HAP-1 (cell line): ENCODE data around the gene THADA.

Experiments
- DNase-seq, 2 experiments: peaks; one replicate each; pipeline ENCODE4 v3.0.0-alpha.2; 2016 to 2020; ENCODE audit warnings: low spot score in 2 of 2
- H3K27me3 ChIP-seq: fragments of 250-450 bp; sonication (Bioruptor Pico); 2 replicates; pipeline ENCODE4 v1.5.1; 2020; ENCODE audit warnings: low read depth, mild to moderate bottlenecking, moderate library complexity
- H3K36me3 ChIP-seq: fragments of 250-450 bp; sonication (Bioruptor Pico); replicated peaks from 2 replicates; pipeline ENCODE4 v1.5.1; 2020; ENCODE audit warnings: mild to moderate bottlenecking
- H3K4me1 ChIP-seq: fragments of 250-450 bp; sonication (Bioruptor Pico); 2 replicates; pipeline ENCODE4 v1.5.1; 2020; ENCODE audit warnings: mild to moderate bottlenecking
- H3K4me3 ChIP-seq: fragments of 250-450 bp; sonication (Bioruptor Pico); 2 replicates; pipeline ENCODE4 v1.5.1; 2020; ENCODE audit warnings: mild to moderate bottlenecking, moderate library complexity
- H3K9me3 ChIP-seq: fragments of 250-450 bp; sonication (Bioruptor Pico); 2 replicates; pipeline ENCODE4 v1.5.1; 2020; ENCODE audit warnings: mild to moderate bottlenecking, moderate library complexity
- in situ Hi-C: fragments of 300-500 bp; cut with MboI; formaldehyde crosslinking; loops from 3 replicates; pipeline ENCODE4 v1.14.3; 2020; ENCODE audit warnings: low sequenced_read_pairs, inconsistent platforms, mixed read lengths

The THADA gene

GRCh38 chr2:43327119-43327518, 268.7 kb downstream of the THADA start:
- no peak for DNase-seq
- Histone ChIP-seq H3K36me3 (no peaks in the 10 kb centered on the region), H3K4me3 (no peak overlapping the region), H3K9me3 (no peaks in the 10 kb centered on the region), H3K27me3 (no peaks in the 10 kb centered on the region), H3K4me1 (no peaks in the 10 kb centered on the region)
- in situ Hi-C loops: no loop called here

- DNase-seq: no peak
- no peaks in the 10 kb centered on the region for H3K36me3 ChIP-seq
- no peaks in the 10 kb centered on the region for H3K27me3 ChIP-seq
- H3K9me3 ChIP-seq: no peaks in the 10 kb centered on the region
- in situ Hi-C loops: no loop called here
- no peak overlapping the region for H3K4me3 ChIP-seq
- H3K4me1 ChIP-seq: no peaks in the 10 kb centered on the region
Measured at GRCh38 chr2:43326101-43326825, 269.6 kb downstream of the THADA start.

GRCh38 chr2:43325107-43325811, 270.6 kb downstream of the THADA start:
- Histone ChIP-seq H3K4me3 (no peak overlapping the region), H3K27me3 (no peaks in the 10 kb centered on the region), H3K4me1 (no peaks in the 10 kb centered on the region), H3K9me3 (no peaks in the 10 kb centered on the region), H3K36me3 (no peaks in the 10 kb centered on the region)
- DNase-seq: no peak
- in situ Hi-C loops: no loop called here

GRCh38 chr2:43324259-43325106, 271.4 kb downstream of the THADA start:
- no peaks in the 10 kb centered on the region for H3K9me3 ChIP-seq
- H3K36me3 ChIP-seq: no peaks in the 10 kb centered on the region
- DNase-seq: no peak
- no peaks in the 10 kb centered on the region for H3K4me1 ChIP-seq
- no peaks in the 10 kb centered on the region for H3K27me3 ChIP-seq
- in situ Hi-C loops: no loop called here
- no peak overlapping the region for H3K4me3 ChIP-seq

GRCh38 chr2:43323857-43324256, 272.0 kb downstream of the THADA start:
- Histone ChIP-seq H3K4me1 (no peaks in the 10 kb centered on the region), H3K27me3 (no peaks in the 10 kb centered on the region), H3K36me3 (no peaks in the 10 kb centered on the region), H3K9me3 (no peaks in the 10 kb centered on the region), H3K4me3 (no peak overlapping the region)
- in situ Hi-C loops: no loop called here
- DNase-seq: no peak

- H3K9me3 ChIP-seq: no peaks in the 10 kb centered on the region
- H3K4me3 ChIP-seq: no peak overlapping the region
- in situ Hi-C loops: no loop called here
- H3K27me3 ChIP-seq: no peaks in the 10 kb centered on the region
- no peaks in the 10 kb centered on the region for H3K4me1 ChIP-seq
- H3K36me3 ChIP-seq: no peaks in the 10 kb centered on the region
- no peak for DNase-seq
Measured at GRCh38 chr2:43321446-43321845, 274.4 kb downstream of the THADA start.

- DNase-seq: no peak
Measured at GRCh38 chr2:43319541-43319940, 276.3 kb downstream of the THADA start.

GRCh38 chr2:43318791-43319190, 277.0 kb downstream of the THADA start:
- Histone ChIP-seq H3K4me3 (no peak overlapping the region), H3K4me1 (no peaks in the 10 kb centered on the region), H3K27me3 (no peaks in the 10 kb centered on the region), H3K9me3 (no peaks in the 10 kb centered on the region), H3K36me3 (no peaks in the 10 kb centered on the region)
- DNase-seq: peak in 1 of 2 experiments; percentile 23
- in situ Hi-C loops: loop anchor here (10.0 kb wide), 1 partner anchor 194 kb away; no protein-coding TSS in a partner anchor

More at GRCh38 chr2:43319541-43319940, 276.3 kb downstream of the THADA start:
- no peak overlapping the region for H3K4me3 ChIP-seq
- H3K27me3 ChIP-seq: no peaks in the 10 kb centered on the region
- no peaks in the 10 kb centered on the region for H3K36me3 ChIP-seq
- in situ Hi-C loops: loop anchor here (10.0 kb wide), 1 partner anchor 195 kb away; no protein-coding TSS in a partner anchor
- no peaks in the 10 kb centered on the region for H3K9me3 ChIP-seq
- no peaks in the 10 kb centered on the region for H3K4me1 ChIP-seq

- DNase-seq: no peak
- no peaks in the 10 kb centered on the region for H3K36me3 ChIP-seq
- in situ Hi-C loops: loop anchor here (10.0 kb wide), 1 partner anchor 193 kb away; no protein-coding TSS in a partner anchor
- no peaks in the 10 kb centered on the region for H3K4me1 ChIP-seq
- H3K27me3 ChIP-seq: no peaks in the 10 kb centered on the region
- H3K9me3 ChIP-seq: no peaks in the 10 kb centered on the region
- H3K4me3 ChIP-seq: no peak overlapping the region
Measured at GRCh38 chr2:43317680-43318079, 278.2 kb downstream of the THADA start.

- in situ Hi-C loops: loop anchor here (10.0 kb wide), 1 partner anchor 192 kb away; no protein-coding TSS in a partner anchor
- Histone ChIP-seq H3K36me3 (no peaks in the 10 kb centered on the region), H3K27me3 (no peaks in the 10 kb centered on the region), H3K4me3 (no peak overlapping the region), H3K4me1 (no peaks in the 10 kb centered on the region), H3K9me3 (no peaks in the 10 kb centered on the region)
- DNase-seq: no peak
Measured at GRCh38 chr2:43317194-43317593, 278.6 kb downstream of the THADA start.

GRCh38 chr2:43315482-43315881, 280.4 kb downstream of the THADA start:
- no peaks in the 10 kb centered on the region for H3K4me1 ChIP-seq
- in situ Hi-C loops: loop anchor here (10.0 kb wide), 1 partner anchor 191 kb away; no protein-coding TSS in a partner anchor

GRCh38 chr2:43314299-43314927, 281.4 kb downstream of the THADA start:
- Histone ChIP-seq H3K36me3 (no peaks in the 10 kb centered on the region), H3K4me1 (no peaks in the 10 kb centered on the region), H3K27me3 (no peaks in the 10 kb centered on the region), H3K4me3 (no peak overlapping the region), H3K9me3 (no peaks in the 10 kb centered on the region)
- DNase-seq: no peak
- in situ Hi-C loops: loop anchor here (10.0 kb wide), 1 partner anchor 190 kb away; no protein-coding TSS in a partner anchor

More at GRCh38 chr2:43315482-43315881, 280.4 kb downstream of the THADA start:
- Histone ChIP-seq H3K4me3 (no peak overlapping the region), H3K27me3 (no peaks in the 10 kb centered on the region), H3K36me3 (no peaks in the 10 kb centered on the region), H3K9me3 (no peaks in the 10 kb centered on the region)
- DNase-seq: no peak

GRCh38 chr2:43313642-43314017, 282.2 kb downstream of the THADA start:
- in situ Hi-C loops: loop anchor here (10.0 kb wide), 1 partner anchor 189 kb away; no protein-coding TSS in a partner anchor
- Histone ChIP-seq H3K27me3 (no peaks in the 10 kb centered on the region), H3K9me3 (no peaks in the 10 kb centered on the region), H3K4me1 (no peaks in the 10 kb centered on the region), H3K4me3 (no peak overlapping the region), H3K36me3 (no peaks in the 10 kb centered on the region)
- no peak for DNase-seq
